Hematopoietic multipotent progenitor cell treated with erythropoietin and hydrocortisone succinate and interleukin-3 and kit ligand, for 6 days (in vitro differentiated cells): ENCODE measurements around the gene NHS.
"Not testable (repeated sequence)": the region's sequence is repeated elsewhere in the genome, so short reads cannot be mapped to it uniquely, and the experiment has no call there.

Experiments
- DNase-seq: peaks from one replicate; pipeline ENCODE4 v3.0.0-alpha.2; 2015

The NHS gene

DNA sequence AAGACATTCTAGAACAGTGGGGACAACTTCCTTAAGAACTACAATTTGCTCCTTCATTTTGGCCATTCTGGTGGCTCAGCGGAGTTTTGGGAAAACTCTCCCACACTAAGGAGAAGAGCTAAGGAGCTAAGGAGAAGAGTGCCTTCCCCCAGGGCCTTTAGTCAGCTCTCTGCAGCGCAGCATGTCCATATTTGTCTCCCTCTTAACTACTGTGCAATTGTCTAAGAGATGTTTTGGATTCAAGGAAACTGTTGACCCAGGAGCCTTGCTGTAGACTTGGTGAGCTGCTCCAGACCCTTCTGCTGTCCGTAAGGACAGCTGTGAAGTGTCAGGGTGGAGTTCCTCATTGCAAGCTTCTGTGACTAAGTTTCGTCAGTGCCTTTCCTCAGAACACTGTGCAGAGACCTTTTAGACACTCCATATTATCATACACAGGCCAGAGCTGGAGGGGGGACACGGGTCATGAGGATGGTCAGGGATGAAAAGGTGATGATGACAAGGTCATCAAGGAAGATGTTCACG, 179.0 kb downstream of the NHS start:
- DNase-seq = no peak

DNA sequence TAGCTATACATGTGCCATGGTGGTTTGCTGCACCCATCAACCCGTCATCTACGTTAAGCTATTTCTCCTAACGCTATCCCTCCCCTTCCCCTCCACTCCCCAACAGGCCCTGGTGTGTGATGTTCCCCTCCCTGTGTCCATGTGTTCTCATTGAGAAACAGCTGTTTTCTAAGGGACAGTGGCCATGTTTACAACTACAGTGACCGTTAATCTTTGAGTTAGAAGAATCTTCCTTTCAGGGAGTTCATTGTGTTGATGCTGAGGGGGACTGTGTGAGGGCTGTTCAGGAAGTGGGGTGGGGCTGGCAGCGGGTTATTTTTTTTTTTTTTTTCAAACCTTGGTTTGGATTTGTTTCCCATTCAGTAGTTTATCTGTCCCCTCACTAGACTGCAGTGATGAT, 179.9 kb downstream of the NHS start:
- no peak for DNase-seq

DNA sequence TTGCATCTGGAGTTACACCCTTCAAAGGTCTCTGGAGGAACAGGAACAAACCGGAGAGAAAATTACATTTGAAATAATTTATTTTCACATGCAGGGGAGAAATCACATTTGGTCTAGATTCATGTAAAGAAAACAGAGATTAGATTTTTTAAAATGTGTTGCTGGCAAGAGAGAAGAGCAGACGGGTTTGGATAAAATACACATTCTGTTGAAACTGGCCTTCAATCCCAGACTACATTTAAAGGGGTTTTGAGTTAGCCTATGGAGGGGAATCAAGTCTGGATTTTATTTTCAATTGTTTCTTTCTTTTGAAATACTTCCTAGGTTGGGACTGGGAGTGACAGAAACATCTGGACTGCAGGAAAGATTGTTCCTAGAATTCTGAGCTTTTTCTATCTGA, 180.8 kb downstream of the NHS start:
- DNase-seq = no peak

DNA sequence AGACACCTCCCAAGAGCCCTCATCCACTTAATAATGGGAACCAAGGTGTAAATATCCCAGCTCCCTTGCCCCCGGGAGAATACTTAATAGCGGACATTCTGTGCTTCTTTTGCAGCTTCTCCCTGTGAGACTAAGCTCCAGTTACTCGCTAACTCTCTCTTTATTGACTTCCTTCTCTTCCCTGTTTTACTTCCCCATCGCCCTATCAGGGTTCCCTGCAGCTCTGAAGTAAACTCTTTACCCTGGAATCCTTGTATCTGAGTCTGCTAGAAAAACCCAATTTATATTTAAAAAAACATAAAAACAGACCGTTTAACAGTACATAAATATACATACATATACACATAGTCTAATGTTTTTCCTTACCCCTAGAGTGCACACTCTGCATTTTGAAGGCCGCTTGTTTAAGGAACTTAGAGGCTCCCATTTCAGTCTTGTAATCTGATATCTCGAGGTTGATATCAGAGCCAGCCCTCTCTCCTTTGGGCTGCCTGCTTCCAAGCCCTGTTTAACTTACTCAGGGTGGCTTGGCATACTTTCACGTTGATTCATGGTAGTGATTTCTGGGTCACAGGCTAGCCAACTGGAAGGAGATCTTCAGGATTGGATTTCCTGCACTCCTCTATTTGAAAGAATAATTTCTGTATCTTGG, 184.9 kb downstream of the NHS start:
- peak; percentile 1 for DNase-seq

DNA sequence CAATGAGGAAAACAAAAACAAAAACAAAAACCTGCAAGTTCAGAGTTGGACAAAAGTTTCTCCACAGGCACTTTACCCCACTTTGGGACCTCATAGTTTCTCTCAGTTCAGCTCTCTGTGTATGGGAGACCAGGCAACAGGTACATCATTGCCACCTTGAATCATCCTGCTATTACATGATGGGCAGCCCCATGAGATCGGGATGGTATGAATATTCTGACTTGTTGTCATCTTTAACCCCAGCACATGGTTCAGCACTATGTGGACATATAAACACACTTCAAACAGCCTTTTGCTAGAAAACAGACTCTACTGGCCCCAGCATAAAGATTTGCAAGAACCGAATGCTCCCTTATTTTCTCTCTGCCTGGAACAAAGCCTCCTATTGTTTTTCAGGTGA, 185.4 kb downstream of the NHS start:
- no peak for DNase-seq

DNA sequence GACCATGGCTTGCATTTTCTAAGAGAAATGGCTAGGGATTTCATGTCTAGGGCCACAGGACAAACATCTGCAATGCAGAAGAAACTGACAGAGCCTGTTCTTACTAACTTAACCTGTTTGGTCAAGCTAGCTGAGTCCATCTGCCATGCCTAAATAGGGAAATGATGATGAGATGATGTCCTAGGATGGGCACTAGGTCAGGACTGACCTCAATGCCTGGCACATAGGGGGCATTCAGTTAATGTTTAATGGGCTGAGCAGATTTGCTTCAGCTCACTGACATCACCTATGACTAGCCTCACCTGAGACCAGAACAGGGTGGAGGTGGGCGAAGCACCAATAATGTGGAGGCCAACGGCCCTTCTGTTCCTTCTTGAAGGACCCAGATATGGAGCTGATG, 188.1 kb downstream of the NHS start:
- DNase-seq = no peak

DNA sequence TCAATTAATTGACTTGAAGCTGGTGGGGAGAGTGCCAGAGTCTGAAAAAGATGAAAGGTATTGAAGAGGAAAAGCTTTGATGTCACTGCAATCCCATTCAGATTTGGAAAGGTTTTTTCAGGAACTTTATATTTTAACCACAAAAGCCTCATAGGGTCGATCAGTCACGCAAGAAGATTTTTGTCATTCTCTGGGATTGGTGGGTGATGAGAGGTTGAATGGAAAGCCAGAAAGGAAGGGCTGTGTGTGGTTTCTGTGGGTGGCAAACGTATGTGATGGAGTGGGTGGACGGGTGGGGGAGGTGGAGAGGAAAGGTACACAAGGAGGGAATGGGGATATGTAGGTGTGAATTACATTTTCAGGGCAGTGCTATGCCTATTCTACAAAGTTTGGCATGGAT, 188.5 kb downstream of the NHS start:
- no peak for DNase-seq

DNA sequence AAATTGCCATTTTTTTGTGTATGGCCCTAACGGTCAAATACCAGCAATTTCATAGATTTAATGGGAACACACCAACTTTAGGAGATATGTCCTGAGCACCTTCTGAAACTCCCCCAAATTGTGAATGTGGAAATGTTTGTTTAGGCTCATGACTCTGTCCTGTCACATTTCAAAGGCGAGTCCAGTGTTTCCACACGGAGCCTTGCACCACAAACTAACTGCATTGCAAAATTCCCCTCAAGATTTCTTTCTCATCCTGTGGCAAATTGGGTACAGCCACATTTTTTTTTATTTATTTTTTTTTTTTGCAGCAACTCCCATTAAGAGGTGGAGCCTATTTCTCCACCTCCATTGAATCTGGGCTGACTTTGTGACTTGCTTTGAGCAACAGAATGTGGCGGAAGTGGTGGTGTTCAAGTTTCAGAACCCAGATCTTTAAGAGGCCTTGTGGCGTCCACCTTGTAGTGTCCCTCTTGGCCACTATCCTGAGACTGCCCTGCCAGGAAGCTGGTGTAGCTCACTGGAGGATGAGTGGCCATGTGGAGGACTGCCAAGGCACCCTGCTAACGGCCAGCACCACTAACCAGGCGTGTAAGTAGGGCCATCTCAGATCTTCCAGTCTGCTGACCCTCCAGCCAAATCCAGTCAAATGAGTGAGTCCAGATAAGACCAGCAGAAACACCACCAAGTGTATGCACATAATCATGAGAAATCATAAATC, 189.8 kb downstream of the NHS start:
- DNase-seq = peak; percentile 7

DNA sequence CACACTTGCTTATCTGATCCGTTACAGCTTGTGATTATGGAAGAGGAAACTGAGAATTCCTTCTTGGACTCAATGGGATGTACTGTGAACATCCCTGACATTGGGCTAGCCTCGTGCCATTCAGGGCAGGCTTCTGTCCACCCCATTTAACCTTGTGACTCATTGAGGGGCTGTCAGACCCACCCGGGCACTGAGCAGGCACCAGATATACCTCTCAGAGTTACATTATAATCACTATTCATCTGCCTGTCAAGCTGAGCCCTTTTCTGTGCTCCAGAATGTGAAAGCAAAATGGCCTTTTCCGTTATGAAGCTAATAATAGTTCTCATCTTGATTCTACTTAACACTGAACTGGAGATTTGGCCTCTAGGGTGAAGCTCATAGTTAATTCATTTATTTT, 191.7 kb downstream of the NHS start:
- no peak for DNase-seq

DNA sequence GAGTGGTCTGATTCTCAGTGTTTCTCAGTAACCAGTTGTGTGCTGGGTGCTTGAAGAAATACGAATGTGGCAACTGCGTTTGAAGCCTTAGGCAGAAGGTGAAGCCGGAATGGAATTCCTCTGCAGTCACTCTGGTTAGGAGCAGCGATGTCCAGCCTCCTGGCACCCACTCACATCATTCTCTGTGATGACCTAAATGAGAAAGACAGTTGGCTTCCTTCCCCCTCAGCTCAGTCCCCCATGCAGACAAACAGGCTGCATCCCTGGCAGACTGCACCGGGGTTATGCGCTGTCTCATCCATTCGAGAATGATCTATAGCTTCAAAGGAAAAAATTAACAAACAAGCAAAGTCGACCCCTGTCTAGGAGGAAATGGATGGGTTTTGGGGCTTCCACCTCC, 192.2 kb downstream of the NHS start:
- DNase-seq = no peak

DNA sequence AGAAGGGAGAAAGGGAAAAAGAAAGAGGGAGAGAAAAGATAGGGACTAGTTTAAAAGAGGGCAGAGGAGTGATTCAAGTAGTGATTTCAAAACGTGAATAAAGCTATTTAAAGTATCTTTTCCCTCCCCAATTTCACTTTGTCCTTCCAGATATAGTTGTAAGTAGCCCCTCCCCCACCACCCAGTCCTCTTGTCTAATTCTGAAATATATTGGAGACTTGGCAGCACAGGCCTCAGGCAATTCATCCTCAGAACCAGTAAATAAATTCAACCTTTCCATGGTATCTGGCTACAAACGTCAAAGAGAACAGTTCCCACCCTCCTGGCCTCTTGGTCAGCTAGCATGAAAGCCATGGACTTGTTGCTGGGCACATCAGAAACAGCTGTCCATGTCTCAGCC, 192.8 kb downstream of the NHS start:
- DNase-seq = no peak

DNA sequence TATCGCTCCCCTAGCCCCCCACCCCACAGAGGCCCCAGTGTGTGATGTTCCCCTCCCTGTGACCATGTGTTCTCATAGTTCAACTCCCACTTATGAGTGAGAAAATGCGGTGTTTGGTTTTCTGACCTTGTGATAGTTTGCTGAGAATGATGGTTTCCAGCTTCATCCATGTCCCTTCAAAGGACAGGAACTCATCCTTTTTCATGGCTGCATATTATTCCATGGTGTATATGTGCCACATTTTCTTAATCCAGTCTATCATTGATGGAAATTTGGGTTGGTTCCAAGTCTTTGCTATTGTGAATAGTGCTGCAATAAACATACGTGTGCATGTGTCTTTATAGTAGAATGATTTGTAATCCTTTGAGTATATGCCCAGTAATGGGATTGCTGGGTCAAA, 193.8 kb downstream of the NHS start:
- DNase-seq = not testable (repeated sequence)

DNA sequence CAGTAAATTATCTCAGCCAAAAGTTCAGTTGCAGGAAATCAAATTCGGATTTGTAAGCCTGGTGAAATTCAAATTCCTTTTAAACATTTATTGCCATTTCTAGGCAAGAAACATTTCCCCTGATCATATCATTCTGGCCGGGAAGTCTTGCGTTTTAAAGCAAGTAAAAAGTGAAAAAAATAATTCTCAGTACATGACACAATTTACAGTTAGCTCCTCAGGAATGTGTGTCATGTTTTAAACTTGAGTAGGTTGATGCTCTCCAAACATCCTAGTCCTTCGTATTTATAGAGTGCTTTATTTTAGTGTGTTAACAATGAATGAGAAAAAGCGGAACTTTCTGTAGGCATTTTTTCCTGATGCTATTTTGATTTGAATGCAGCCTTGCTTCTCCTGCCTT, 204.0 kb downstream of the NHS start:
- no peak for DNase-seq

DNA sequence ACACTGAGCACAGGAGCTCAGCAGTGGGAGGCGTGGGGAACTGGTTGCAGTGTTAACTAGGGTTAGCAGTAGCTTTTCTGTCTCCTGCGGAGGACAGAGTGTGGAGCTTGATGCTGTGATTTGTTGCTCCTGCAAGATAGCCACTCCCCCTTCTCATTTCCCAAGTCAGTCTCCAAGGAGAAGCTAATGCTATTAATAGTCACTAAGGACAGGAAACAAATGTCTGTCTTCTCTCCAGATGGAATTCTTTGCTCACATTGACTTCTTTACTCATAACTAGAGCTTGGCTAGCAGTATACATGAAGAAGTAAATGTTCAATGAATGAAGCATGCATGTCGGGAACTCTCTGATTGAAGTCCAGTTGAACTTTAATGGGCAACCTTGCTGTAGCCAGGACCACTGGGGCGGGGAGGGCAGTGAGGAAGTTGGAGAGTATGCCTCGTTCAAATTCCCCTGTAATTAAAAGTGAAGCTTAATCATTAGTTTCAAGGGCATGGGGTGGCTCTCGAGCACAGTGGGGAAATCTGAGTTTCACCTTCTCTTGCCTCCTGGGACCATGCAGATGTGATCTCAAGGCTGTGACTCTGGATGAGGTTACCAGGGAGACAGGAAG, 205.6 kb downstream of the NHS start:
- no peak for DNase-seq

DNA sequence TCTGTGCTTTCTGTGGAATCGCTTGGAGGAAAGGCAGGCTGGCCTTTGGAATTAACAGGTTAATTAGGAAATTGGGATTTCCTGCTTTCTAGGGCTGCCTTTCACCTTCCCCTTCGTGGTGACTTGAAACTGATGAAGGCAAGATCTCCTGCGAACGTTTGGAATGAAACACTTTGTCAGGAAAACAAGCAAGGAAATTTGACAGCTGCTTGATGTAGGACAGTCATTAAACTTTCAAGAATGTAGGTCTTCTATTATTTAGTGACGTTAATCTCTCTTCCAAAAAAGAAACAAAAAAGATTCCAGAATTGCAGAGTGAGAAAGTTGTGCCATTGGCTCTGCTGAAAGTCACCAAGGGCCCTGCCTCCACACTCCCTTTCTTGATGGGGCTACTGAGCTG, 206.6 kb downstream of the NHS start:
- DNase-seq = no peak

DNA sequence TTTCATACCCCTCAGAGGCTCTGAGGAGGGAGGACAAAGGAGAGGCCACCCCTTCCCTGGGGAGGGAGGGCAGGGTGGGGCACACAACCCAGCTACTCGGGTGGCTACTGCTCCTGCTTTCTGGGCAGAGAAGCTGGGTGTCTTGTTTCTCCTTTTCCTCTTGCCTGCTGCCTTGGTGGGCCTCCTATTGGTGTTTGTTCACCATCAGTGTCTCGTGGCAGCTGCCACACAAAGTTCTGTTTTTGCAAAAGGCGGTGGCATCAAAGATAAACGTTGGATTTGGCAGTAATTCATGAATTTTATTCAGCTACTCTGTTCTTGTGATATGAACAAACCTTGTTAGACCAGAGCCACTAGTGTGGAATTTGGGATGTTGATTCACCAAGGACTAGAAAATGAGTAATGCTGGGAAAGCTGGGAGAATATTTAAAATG, 209.3 kb downstream of the NHS start:
- no peak for DNase-seq

DNA sequence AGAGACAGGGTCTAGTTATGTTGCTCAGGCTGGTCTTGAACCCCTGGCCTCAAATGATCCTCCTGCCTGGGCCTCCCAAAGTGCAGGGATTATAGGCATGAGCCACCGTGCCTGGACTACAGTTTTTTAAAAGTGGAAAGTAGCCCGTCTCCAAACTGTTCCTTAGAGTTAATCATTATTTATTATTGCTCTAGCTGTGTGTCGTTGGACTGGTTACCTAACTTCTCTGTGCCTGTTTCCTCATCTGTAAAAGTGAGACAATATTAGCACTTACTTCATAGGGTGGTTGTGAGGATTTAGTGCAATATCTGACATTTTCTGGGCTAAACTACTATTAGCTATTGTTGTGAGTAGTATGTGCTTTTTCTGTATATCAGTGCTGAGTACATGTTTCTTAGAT, 210.0 kb downstream of the NHS start:
- DNase-seq = no peak

DNA sequence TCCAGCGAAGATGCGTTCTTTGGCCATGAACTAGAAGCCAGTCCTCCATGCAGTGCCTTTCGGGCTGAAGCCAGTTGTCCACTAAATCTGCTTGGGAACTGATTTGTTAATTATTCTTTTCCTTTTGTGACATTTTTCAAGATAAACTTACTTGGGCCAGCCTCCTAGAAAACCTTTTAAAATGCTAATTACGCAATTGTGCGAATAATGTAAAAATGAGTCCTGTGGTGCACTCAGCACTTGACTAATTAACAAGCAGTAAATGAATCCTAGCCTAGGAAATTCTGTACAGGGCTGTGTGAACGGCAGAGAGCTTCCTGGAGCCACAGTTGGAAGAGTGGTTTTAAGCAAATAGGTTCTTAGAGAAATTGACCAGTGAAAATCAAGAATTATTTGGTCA, 212.4 kb downstream of the NHS start:
- no peak for DNase-seq

DNA sequence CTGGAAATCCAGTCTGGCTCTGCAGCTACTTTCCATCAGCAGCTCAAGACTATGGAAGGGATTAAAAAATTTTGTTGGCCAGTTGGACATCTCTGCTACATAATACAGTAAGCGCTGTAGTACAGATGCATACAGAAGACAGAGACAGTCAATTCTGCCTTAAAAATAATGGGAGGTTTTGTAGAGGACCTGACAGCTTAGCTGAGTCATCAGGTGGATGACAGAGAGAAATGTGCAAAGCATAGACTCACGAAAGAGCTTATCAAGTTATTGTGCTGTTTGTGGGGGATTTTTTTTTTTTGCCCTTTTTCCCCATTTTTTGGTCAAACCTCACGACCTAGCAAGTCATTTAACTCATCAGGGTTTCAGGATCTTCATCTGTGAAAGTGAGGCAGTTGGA, 213.3 kb downstream of the NHS start:
- no peak for DNase-seq

DNA sequence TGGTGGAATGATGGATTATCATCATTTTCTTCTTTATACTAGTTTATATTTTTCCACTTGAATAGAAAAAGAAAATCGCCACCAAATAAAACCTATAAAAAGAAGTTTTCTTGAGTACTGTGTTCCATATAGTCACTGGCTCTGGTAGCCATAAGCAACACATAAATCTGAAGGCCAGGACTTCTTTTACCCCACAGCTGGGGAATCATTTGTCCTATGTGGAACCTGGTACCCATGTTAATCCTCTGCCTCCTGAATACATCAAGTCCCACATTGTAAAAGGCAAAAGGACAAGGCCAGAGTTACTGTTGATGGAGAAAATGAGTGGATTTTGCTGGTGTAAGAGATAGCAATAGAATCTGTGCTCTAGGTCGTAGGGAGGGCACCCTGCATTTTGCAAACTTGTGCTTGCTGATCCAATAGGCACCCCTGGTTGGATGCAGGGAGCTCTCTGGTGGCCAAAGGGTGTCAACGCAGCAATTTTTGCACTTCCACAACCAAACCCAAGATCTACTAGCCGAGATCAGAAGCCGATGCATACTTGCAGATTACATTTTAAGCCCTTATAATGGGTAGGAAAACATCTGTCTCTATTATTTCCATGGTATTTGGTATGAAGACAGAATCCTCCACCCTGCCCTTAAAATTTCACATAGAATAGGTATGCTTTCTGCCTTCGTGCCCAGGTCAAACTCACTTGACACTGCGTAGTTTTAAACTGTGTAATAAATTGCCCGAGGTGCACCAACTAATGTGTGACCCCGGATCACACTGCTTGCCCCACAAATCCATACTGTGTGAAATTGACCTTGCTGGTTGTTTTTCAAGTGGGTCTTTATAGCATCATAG, 216.1 kb downstream of the NHS start:
- DNase-seq = peak; percentile 42

DNA sequence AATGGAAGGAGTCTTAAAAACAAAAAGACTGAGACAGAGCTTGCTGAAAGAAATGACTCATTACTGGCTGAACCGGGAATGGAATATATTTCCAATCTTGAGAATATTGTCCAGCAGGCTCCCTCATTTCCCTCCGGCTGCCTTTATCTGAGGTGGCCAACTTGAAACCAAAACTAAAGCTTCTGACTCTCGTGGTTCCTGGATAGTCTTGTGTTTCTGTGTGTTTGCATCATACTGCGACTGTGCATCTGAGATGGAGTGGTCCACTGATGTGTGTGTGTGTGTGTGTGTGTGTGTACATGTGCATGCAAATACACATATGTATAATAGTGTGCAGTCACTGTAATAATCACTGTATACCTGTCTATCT, 216.7 kb downstream of the NHS start:
- DNase-seq = no peak

DNA sequence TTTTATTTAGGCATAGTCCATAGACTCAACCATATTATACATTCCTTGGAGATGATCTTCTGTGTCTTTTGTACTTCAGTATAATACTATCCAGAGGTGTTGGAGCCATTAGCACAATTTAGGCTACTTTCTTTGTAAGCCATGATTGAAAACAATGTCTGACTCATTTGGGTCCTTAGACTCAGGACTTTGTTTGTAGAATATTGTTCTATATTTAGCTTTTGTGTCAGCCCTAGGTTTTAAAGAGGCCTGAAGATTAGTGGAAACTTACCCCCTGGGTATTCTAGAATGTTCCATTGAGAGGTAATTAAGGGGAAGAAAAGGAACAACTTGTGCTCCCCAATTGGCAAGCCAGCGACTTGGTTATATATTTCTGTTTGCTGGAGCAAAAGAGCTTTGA, 217.1 kb downstream of the NHS start:
- DNase-seq = no peak

DNA sequence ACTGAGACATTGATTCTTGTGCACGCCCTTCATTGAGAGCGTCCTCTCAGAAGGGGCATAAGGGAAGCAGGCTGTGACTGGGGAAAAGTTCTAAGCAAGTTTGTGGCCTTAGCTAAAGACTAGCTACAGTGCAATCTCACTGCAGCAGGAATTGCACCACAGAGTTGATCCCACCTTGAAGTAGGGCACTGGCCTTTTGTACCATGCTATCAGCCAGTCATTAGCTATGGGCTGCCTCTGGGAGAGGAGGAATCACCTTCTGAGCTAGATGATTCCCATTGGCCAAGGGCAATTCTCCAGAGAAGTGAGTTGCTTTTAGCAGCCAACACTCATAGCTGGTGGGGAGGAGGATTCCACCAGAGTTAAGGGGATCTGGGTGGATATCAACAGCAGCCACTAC, 219.7 kb downstream of the NHS start:
- no peak for DNase-seq
